IPS DF 6.9 (cell line): ENCODE measurements around the gene CSPG4.
"Not testable (repeated sequence)": the region's sequence is repeated elsewhere in the genome, so short reads cannot be mapped to it uniquely, and the experiment has no call there.

ENCODE experiments used
- DNase-seq: peaks from one replicate; pipeline ENCODE4 v3.0.0-alpha.2; 2013; ENCODE audit warnings: low read depth, low spot score
- H3K27ac ChIP-seq: one replicate; pipeline ENCODE4 v1.5.1; 2013; ENCODE audit warnings: low read length, control low read depth
- H3K27me3 ChIP-seq: 2 replicates; pipeline ENCODE4 v1.6.1; 2013; ENCODE audit warnings: mild to moderate bottlenecking, low read length; ENCODE audit not compliant: control insufficient read depth, insufficient read depth
- H3K36me3 ChIP-seq: 2 replicates; pipeline ENCODE4 v1.6.1; 2013; ENCODE audit warnings: low read length; ENCODE audit not compliant: control insufficient read depth, insufficient read depth
- H3K4me1 ChIP-seq: 2 replicates; pipeline ENCODE4 v1.6.1; 2013; ENCODE audit warnings: low read length; ENCODE audit not compliant: control insufficient read depth, insufficient read depth
- H3K4me3 ChIP-seq: 2 replicates; pipeline ENCODE4 v1.5.1; 2013; ENCODE audit warnings: mild to moderate bottlenecking, low read length
- H3K9me3 ChIP-seq: 2 replicates; pipeline ENCODE4 v1.6.1; 2013; ENCODE audit warnings: low read length, inconsistent platforms; ENCODE audit not compliant: control insufficient read depth, insufficient read depth
- WGBS: extraction: QIAGEN DNeasy Blood & Tissue Kit; methylation state at CpG from one replicate; pipeline ENCODE4 v1.1.7; 2013; ENCODE audit warnings: mixed read lengths, missing lambda C conversion rate; ENCODE audit not compliant: insufficient read length, insufficient coverage; 5-methylcytosine and 5-hydroxymethylcytosine counted together

CSPG4 gene

GRCh38 chr15:75641603-75642002 lies 71.0 kb downstream of the CSPG4 start:
- no peak for DNase-seq
- no CpG with 5 or more reads among the region's 5 CpGs for WGBS
- 0 out of 2 replicates have a peak, but pooled peaks cover 4% of the 10 kb centered on the region for H3K4me1 ChIP-seq

GRCh38 chr15:75641179-75641503 lies 71.5 kb downstream of the CSPG4 start:
- Histone ChIP-seq H3K4me1 (0 out of 2 replicates have a peak, but pooled peaks cover 4% of the 10 kb centered on the region), H3K9me3 (no peaks in the 10 kb centered on the region), H3K27ac (no peak overlapping the region), H3K36me3 (no peaks in the 10 kb centered on the region), H3K27me3 (no peaks in the 10 kb centered on the region; the same call in 1 of the 2 replicates), H3K4me3 (no peak overlapping the region)
- WGBS, result no CpG with 5 or more reads among the region's 4 CpGs
- DNase-seq, result no peak

More at GRCh38 chr15:75641603-75642002, 71.0 kb downstream of the CSPG4 start:
- H3K36me3 ChIP-seq, result no peaks in the 10 kb centered on the region
- no peaks in the 10 kb centered on the region for H3K9me3 ChIP-seq
- H3K27me3 ChIP-seq, result no peaks in the 10 kb centered on the region; the same call in 1 of the 2 replicates
- H3K27ac ChIP-seq, result no peak overlapping the region
- H3K4me3 ChIP-seq, result no peak overlapping the region

DNA sequence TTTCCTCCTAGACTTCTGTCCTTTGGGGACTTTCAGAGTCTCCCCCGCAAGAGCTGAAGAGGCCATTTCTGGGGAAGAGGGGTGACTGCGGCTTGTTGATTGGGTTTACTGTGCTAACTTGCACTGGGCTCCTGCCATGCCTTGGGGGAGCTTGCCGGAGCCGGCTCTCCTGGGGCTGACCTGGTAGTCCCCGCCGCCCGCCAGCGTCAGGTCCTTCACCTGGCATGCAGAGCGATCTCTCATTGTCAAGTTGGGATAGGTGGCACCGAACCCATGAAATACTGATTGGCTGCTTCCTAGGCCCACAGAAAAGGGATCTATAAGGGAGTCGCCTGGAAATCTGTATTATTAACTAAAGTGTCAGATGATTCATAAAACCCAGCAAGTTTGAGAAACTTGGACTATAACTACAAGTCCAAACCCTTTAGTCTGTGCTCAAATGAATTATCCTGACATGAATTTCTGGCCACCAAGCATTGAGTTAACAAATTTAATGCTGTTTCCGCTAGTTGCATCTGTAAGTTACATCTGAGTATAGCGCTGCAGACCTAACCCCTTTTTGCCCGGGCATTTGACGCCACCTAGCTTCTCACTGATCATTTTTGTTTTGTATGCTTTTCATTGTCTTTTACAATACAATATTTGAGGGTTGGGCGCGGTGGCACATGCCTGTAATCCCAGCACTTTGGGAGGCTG lies 72.0 kb downstream of the CSPG4 start:
- Histone ChIP-seq H3K36me3 (no peaks in the 10 kb centered on the region), H3K9me3 (no peaks in the 10 kb centered on the region), H3K27ac (no peak overlapping the region), H3K4me3 (peak overlapping the region; percentile 54; the same call in 1 of the 2 replicates), H3K4me1 (0 out of 2 replicates have a peak, but pooled peaks cover 4% of the 10 kb centered on the region), H3K27me3 (no peaks in the 10 kb centered on the region)
- DNase-seq, result no peak
- WGBS, result no CpG with 5 or more reads among the region's 17 CpGs

- H3K9me3 ChIP-seq, result no peaks in the 10 kb centered on the region
- H3K27ac ChIP-seq, result no peak within 1 kb of the TSS
- no peaks in the 10 kb centered on the region for H3K36me3 ChIP-seq
- no peaks in the 10 kb centered on the region for H3K27me3 ChIP-seq
- DNase-seq, result peak; percentile 95
- H3K4me3 ChIP-seq, result peak within 1 kb of the TSS; percentile 93
- no CpG with 5 or more reads among the region's 83 CpGs for WGBS
- H3K4me1 ChIP-seq, result 0 out of 2 replicates have a peak, but pooled peaks cover 4% of the 10 kb centered on the region
Observed at GRCh38 chr15:75639709-75640482, 72.8 kb downstream of the CSPG4 start, which contains the start of gene IMP3. TSS of gene IMP3 (minus strand) at chr15:75640224. CDS start at chr15:75640168, 56 bp downstream.

DNA sequence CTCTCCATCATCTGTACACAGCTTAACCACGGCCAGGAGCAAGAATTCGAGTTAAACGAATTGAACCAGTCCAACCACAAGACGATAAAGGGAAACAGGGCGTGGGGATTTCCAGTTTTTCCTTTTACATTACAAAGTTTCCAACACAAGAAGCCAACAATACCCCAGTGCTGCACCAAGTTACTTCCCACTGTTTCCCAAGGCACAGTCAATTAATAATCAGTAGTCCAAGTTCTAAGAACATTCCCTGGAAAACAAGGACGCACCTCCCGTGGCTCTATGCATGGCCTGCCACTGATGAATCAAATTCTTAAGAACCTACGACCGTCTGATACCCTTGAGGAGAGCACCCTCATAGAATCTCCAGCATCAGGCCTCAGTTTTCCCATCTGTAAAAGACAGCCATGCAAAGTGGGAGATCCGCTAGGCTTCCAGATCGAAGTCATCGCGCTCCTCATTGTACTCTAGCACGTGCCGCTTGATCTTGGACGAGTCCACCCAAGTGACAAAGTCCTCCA lies 73.4 kb downstream of the CSPG4 start:
- Histone ChIP-seq H3K9me3 (no peaks in the 10 kb centered on the region), H3K4me3 (peak overlapping the region; percentile 93), H3K4me1 (peaks cover 6% of the 10 kb centered on the region; the same call in 1 of the 2 replicates), H3K36me3 (no peaks in the 10 kb centered on the region), H3K27ac (no peak overlapping the region), H3K27me3 (no peaks in the 10 kb centered on the region)
- no peak for DNase-seq
- no CpG with 5 or more reads among the region's 16 CpGs for WGBS

- Histone ChIP-seq H3K9me3 (no peaks in the 10 kb centered on the region), H3K36me3 (no peaks in the 10 kb centered on the region), H3K27ac (no peak overlapping the region), H3K27me3 (no peaks in the 10 kb centered on the region), H3K4me3 (no peak overlapping the region), H3K4me1 (peaks cover 6% of the 10 kb centered on the region; the same call in 1 of the 2 replicates)
- DNase-seq, result no peak
- WGBS, result no CpG with 5 or more reads among the region's 4 CpGs
Observed at GRCh38 chr15:75637245-75638009, 75.2 kb downstream of the CSPG4 start.

DNA sequence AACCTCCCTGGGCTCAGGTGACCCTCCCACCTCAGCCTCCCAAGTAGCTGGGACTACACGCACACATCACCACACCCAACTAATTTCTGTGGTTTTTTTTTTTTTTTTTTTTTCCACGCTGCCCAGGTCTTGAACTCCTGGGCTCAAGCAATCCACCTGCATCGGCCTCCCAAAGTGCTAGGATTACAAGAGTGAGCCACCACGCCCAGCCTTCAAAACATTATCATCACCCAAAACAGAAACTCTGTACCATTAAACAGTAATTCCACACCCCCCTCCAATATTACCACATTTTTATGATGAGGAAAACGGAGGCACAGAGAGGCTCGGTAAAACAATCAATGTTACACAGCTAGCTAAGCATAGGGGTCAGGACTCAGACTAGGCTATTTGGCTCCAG lies 76.6 kb downstream of the CSPG4 start:
- no peak overlapping the region for H3K27ac ChIP-seq
- WGBS, result no CpG with 5 or more reads among the region's 6 CpGs
- H3K27me3 ChIP-seq, result no peaks in the 10 kb centered on the region
- H3K4me3 ChIP-seq, result no peak overlapping the region
- DNase-seq, result no peak
- peaks cover 6% of the 10 kb centered on the region; the same call in 1 of the 2 replicates for H3K4me1 ChIP-seq
- H3K9me3 ChIP-seq, result no peaks in the 10 kb centered on the region
- H3K36me3 ChIP-seq, result no peaks in the 10 kb centered on the region

- WGBS, result no CpG with 5 or more reads among the region's 7 CpGs
- not testable (repeated sequence) for H3K27ac ChIP-seq, H3K9me3 ChIP-seq, H3K4me1 ChIP-seq, H3K4me3 ChIP-seq, H3K36me3 ChIP-seq, H3K27me3 ChIP-seq, DNase-seq
Observed at GRCh38 chr15:75633922-75634321, 78.7 kb downstream of the CSPG4 start.

DNA sequence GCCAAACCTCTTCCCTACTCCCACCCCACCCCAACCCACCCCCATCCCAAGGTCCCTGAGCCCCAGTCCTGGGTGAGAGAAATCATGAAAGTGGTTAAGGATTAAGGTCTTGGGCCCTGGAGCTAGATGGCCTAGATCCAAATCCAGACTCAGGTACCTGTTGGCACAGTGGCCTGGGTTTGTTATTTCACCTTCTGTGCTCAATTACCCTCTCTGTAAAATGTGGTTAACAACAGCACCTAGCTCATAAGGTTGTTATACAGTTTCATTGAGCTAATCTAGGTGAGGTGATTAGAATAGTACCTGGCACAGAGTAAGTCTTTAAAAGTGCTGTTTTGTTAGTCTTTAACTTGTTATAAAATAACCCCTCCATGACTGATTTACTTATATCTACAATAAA lies 80.7 kb downstream of the CSPG4 start:
- no peaks in the 10 kb centered on the region for H3K9me3 ChIP-seq
- DNase-seq, result no peak
- peaks cover 2% of the 10 kb centered on the region; the same call in 1 of the 2 replicates for H3K4me1 ChIP-seq
- no peaks in the 10 kb centered on the region for H3K27me3 ChIP-seq
- H3K36me3 ChIP-seq, result no peaks in the 10 kb centered on the region
- no peak overlapping the region for H3K27ac ChIP-seq
- no peak overlapping the region for H3K4me3 ChIP-seq
